ENCODE data around the gene PFKFB3. TPM values are rescaled to one million over a fixed set of nuclear protein-coding genes. Genes with fewer than 3 reads are reported as not detected.

PFKFB3 gene
- polyA plus RNA-seq, 1 experiment: 24.3 TPM

DNA sequence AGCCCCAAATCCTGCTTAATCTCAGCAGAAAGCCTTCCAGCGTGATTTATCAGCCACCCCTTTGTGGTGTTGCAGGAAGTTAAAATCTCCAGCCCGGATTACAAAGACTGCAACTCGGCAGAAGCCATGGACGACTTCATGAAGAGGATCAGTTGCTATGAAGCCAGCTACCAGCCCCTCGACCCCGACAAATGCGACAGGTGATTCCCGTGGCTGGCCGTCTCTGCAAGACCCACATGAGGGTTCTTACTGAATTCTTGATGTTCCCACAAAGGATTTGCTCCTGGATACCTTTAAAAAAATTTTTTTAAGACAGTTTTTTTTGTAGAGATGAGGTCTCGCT, 16.7 kb downstream of the PFKFB3 start:
- Histone ChIP-seq H3K27me3 (ENCODE audit: control insufficient read depth, insufficient read depth, low read length) (no peaks in the 10 kb centered on the region), H3K9me3 (ENCODE audit: control insufficient read depth, insufficient read depth, low read length) (no peaks in the 10 kb centered on the region; the same call in 1 of the 2 replicates), H3K4me3 (ENCODE audit: low read depth, low read length) (no peak overlapping the region), H3K27ac (ENCODE audit: low read depth, low read length) (no peak overlapping the region)
- ChIA-PET CTCF (interaction anchor here (0.6 to 2.4 kb wide), 3 partner anchors 133 to 183 kb away, joined by 3 to 8 read pairs (median 3); no protein-coding TSS in a partner anchor), POLR2A (interaction anchor here (0.6 kb wide), 1 partner anchor 292 kb away, joined by 8 read pairs; no protein-coding TSS in a partner anchor)
- no peak for DNase-seq (ENCODE audit: low read depth, low spot score)
- TF ChIP-seq, protein P1, sequence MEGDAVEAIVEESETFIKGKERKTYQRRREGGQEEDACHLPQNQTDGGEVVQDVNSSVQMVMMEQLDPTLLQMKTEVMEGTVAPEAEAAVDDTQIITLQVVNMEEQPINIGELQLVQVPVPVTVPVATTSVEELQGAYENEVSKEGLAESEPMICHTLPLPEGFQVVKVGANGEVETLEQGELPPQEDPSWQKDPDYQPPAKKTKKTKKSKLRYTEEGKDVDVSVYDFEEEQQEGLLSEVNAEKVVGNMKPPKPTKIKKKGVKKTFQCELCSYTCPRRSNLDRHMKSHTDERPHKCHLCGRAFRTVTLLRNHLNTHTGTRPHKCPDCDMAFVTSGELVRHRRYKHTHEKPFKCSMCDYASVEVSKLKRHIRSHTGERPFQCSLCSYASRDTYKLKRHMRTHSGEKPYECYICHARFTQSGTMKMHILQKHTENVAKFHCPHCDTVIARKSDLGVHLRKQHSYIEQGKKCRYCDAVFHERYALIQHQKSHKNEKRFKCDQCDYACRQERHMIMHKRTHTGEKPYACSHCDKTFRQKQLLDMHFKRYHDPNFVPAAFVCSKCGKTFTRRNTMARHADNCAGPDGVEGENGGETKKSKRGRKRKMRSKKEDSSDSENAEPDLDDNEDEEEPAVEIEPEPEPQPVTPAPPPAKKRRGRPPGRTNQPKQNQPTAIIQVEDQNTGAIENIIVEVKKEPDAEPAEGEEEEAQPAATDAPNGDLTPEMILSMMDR (IDR thresholded peaks at IDR 0.05; ENCODE audit: low read depth, low read length): no peak

DNA sequence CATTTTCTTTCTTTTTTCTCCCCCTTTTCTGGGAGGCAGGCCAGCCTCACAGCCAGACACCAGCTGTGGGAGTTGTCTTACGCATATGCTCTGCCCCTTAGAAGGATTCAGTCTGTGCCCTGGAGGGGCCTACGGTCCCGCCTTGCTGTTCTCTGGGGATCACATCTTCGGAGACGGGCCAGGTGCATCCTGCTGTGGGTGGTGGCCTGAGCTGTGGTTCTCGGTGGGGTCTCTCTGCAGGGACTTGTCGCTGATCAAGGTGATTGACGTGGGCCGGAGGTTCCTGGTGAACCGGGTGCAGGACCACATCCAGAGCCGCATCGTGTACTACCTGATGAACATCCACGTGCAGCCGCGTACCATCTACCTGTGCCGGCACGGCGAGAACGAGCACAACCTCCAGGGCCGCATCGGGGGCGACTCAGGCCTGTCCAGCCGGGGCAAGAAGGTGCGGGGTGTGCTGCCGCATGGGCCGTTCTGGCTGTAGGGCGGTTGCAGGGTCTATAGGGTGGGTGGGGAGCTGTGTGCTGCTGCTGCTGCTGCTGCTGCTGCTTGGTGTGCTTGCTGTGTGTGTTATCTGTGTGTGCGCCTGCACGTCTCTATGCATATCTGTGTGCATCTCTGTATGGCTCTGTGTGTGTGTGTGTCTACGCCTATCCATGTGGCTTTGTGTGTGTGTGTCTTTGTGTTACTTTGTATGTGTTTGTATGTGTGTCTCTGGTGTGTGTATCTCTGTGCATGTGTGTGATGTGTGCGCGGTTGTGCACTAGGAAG, 17.9 kb downstream of the PFKFB3 start:
- Histone ChIP-seq H3K4me3 (ENCODE audit: low read depth, low read length) (no peak overlapping the region), H3K27ac (ENCODE audit: low read depth, low read length) (no peak overlapping the region), H3K9me3 (ENCODE audit: control insufficient read depth, insufficient read depth, low read length) (no peaks in the 10 kb centered on the region; the same call in 1 of the 2 replicates), H3K27me3 (ENCODE audit: control insufficient read depth, insufficient read depth, low read length) (no peaks in the 10 kb centered on the region)
- ChIA-PET POLR2A (no interaction called here), CTCF (interaction anchor here (2.4 kb wide), 1 partner anchor 181 kb away, joined by 8 read pairs; no protein-coding TSS in a partner anchor)
- no peak for DNase-seq (ENCODE audit: low read depth, low spot score)
- TF ChIP-seq, protein P1 (IDR thresholded peaks at IDR 0.05; ENCODE audit: low read depth, low read length): no peak

DNA sequence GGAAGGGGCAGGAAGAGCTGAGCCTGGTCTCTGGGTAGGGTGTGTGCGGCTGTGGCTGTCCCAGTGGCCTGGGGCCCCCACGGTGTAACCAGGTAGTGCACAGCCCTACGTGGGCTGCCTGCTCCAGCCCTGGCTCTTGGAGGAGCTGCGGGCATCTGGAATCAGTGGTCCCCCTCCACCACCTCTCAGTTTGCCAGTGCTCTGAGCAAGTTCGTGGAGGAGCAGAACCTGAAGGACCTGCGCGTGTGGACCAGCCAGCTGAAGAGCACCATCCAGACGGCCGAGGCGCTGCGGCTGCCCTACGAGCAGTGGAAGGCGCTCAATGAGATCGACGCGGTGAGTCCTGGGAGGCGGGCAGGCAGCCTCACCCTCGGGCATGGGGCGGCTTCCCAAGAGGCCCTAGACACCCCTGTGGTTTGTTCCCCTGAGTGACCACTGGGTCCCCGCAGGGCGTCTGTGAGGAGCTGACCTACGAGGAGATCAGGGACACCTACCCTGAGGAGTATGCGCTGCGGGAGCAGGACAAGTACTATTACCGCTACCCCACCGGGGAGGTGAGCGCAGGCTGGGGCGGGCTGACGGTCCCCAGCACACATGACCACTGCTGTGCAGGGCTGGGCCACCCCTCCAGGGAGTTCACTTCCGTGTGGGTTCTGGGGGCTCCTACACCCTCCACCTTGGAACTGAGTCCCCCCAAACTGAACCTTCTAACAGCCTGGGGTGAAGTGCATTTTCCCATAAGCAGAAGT, 18.6 kb downstream of the PFKFB3 start:
- TF ChIP-seq, protein P1 (IDR thresholded peaks at IDR 0.05; ENCODE audit: low read depth, low read length): no peak
- no peak for DNase-seq (ENCODE audit: low read depth, low spot score)
- Histone ChIP-seq H3K27me3 (ENCODE audit: control insufficient read depth, insufficient read depth, low read length) (no peaks in the 10 kb centered on the region), H3K27ac (ENCODE audit: low read depth, low read length) (no peak overlapping the region), H3K4me3 (ENCODE audit: low read depth, low read length) (no peak overlapping the region), H3K9me3 (ENCODE audit: control insufficient read depth, insufficient read depth, low read length) (no peaks in the 10 kb centered on the region)
- POLR2A ChIA-PET: no interaction called here
- CTCF ChIA-PET: interaction anchor here (2.4 kb wide), 1 partner anchor 181 kb away, joined by 8 read pairs; no protein-coding TSS in a partner anchor

DNA sequence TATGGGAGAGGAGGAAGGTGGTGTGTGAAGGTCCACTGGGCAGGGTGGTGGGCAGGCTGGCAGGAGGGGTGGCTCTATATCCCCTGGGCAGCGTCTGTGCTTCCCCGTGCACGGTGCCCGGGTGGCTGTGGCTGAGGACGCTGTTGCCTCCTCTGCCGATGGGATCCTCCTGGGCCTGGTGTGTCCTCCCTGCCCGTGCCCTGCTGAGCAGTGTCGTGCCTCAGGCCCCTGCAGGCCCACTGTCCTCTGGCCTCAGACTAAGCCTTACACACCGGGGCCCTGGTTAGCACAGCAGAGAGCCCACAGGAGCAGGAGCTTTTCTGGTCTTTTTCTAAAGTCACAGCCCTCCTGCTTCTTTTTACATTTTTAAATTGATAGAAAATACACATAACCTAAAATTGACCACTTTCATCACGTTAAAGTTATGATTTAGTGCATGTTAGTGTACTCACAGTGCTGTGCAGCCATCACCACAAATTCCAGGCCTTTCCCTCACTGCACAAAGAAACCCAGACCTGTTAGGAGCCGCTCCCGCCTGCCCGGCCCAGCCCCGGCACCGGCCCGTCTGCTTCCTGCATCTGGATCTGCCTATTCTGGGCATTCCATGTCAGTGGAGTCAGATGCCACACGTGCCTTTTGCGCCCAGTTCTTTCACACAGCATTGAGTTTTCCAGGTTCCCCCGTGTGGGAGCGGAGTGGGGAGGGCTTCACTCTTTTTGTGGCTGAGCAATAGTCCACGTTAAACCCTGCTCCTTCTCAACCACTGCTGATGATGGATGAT, 19.4 kb downstream of the PFKFB3 start:
- DNase-seq (ENCODE audit: low read depth, low spot score): no peak
- peak overlapping the region; percentile 11 for H3K27ac ChIP-seq (ENCODE audit: low read depth, low read length)
- CTCF ChIA-PET: no interaction called here
- POLR2A ChIA-PET: interaction anchor here (1.1 kb wide), 1 partner anchor 15 kb away, joined by 3 read pairs; no protein-coding TSS in a partner anchor
- H3K9me3 ChIP-seq (ENCODE audit: control insufficient read depth, insufficient read depth, low read length): no peaks in the 10 kb centered on the region
- H3K27me3 ChIP-seq (ENCODE audit: control insufficient read depth, insufficient read depth, low read length): no peaks in the 10 kb centered on the region
- no peak overlapping the region for H3K4me3 ChIP-seq (ENCODE audit: low read depth, low read length)
- TF ChIP-seq, protein P1 (IDR thresholded peaks at IDR 0.05; ENCODE audit: low read depth, low read length): no peak

Data from AG04450 (cell line).